HK-2 (cell line): Measurements from ENCODE around the gene SLC6A18.
"Not testable (repeated sequence)": the region's sequence is repeated elsewhere in the genome, so short reads cannot be mapped to it uniquely, and the experiment has no call there.

Experiments
- DNase-seq: peaks from one replicate; pipeline ENCODE4 v3.0.0-alpha.2; 2018; ENCODE audit not compliant: unreplicated experiment

Gene SLC6A18

GRCh38 chr5:1276930-1277329, 51.7 kb downstream of the SLC6A18 start:
- no peak for DNase-seq

- DNase-seq, result no peak
Measured at GRCh38 chr5:1277331-1277730, 52.1 kb downstream of the SLC6A18 start.

- no peak for DNase-seq
Measured at GRCh38 chr5:1277781-1278180, 52.6 kb downstream of the SLC6A18 start.

- no peak for DNase-seq
Measured at GRCh38 chr5:1278216-1278615, 53.0 kb downstream of the SLC6A18 start.

GRCh38 chr5:1278656-1279442, 53.7 kb downstream of the SLC6A18 start:
- no peak for DNase-seq

GRCh38 chr5:1279443-1280151, 54.4 kb downstream of the SLC6A18 start:
- DNase-seq, result no peak

- DNase-seq, result no peak
Measured at GRCh38 chr5:1280177-1281037, 55.2 kb downstream of the SLC6A18 start.

- DNase-seq, result no peak
Measured at GRCh38 chr5:1281038-1281882, 56.1 kb downstream of the SLC6A18 start.

GRCh38 chr5:1282131-1282992, 57.2 kb downstream of the SLC6A18 start:
- no peak for DNase-seq

GRCh38 chr5:1282993-1283728, 58.0 kb downstream of the SLC6A18 start:
- not testable (repeated sequence) for DNase-seq

- not testable (repeated sequence) for DNase-seq
Measured at GRCh38 chr5:1283729-1284041, 58.5 kb downstream of the SLC6A18 start.

- DNase-seq, result not testable (repeated sequence)
Measured at GRCh38 chr5:1284336-1284970, 59.3 kb downstream of the SLC6A18 start.

GRCh38 chr5:1285141-1285540, 60.0 kb downstream of the SLC6A18 start:
- no peak for DNase-seq

GRCh38 chr5:1285883-1286291, 60.7 kb downstream of the SLC6A18 start:
- no peak for DNase-seq

- no peak for DNase-seq
Measured at GRCh38 chr5:1288439-1289335, 63.5 kb downstream of the SLC6A18 start.

GRCh38 chr5:1289559-1289958, 64.4 kb downstream of the SLC6A18 start:
- DNase-seq, result not testable (repeated sequence)

- DNase-seq, result not testable (repeated sequence)
Measured at GRCh38 chr5:1290956-1291355, 65.8 kb downstream of the SLC6A18 start.

- no peak for DNase-seq
Measured at GRCh38 chr5:1291611-1292080, 66.5 kb downstream of the SLC6A18 start.
